ENCODE measurements around the gene SMTNL2. TPM values are rescaled to one million over a fixed set of nuclear protein-coding genes. Genes with fewer than 3 reads are reported as not detected.
"Not testable (repeated sequence)": the region's sequence is repeated elsewhere in the genome, so short reads cannot be mapped to it uniquely, and the experiment has no call there.

The SMTNL2 gene
- total RNA-seq, 1 experiment from 2014 or later: not detected

- no peak for DNase-seq (ENCODE audit: low read depth)
Measured at GRCh38 chr17:4559966-4560365, 24.4 kb upstream of the SMTNL2 start.

GRCh38 chr17:4560421-4560820 is 23.9 kb upstream of the SMTNL2 start, which contains the start of gene GGT6:
TSS of gene GGT6 (minus strand) at chr17:4560577. CDS start at chr17:4560521, 56 bp downstream.
- DNase-seq (ENCODE audit: low read depth): no peak

GRCh38 chr17:4560837-4561256 is 23.5 kb upstream of the SMTNL2 start:
- DNase-seq (ENCODE audit: low read depth): no peak

- no peak for DNase-seq (ENCODE audit: low read depth)
Measured at GRCh38 chr17:4562015-4562969, 22.0 kb upstream of the SMTNL2 start.

GRCh38 chr17:4565209-4566141 is 18.9 kb upstream of the SMTNL2 start:
- DNase-seq (ENCODE audit: low read depth): peak; percentile 72

- peak; percentile 34 for DNase-seq (ENCODE audit: low read depth)
Measured at GRCh38 chr17:4566785-4567184, 17.5 kb upstream of the SMTNL2 start.

GRCh38 chr17:4569591-4569990 is 14.7 kb upstream of the SMTNL2 start:
- DNase-seq (ENCODE audit: low read depth): no peak

- no peak for DNase-seq (ENCODE audit: low read depth)
Measured at GRCh38 chr17:4572131-4572530, 12.2 kb upstream of the SMTNL2 start.

GRCh38 chr17:4573115-4573514 is 11.2 kb upstream of the SMTNL2 start:
- DNase-seq (ENCODE audit: low read depth): no peak

GRCh38 chr17:4573669-4574068 is 10.7 kb upstream of the SMTNL2 start:
- DNase-seq (ENCODE audit: low read depth): no peak

GRCh38 chr17:4574448-4575045 is 9.8 kb upstream of the SMTNL2 start:
- no peak for DNase-seq (ENCODE audit: low read depth)

- DNase-seq (ENCODE audit: low read depth): no peak
Measured at GRCh38 chr17:4576161-4576558, 8.2 kb upstream of the SMTNL2 start.

GRCh38 chr17:4576729-4577322 is 7.5 kb upstream of the SMTNL2 start:
- DNase-seq (ENCODE audit: low read depth): no peak

GRCh38 chr17:4577386-4577993 is 6.8 kb upstream of the SMTNL2 start:
- no peak for DNase-seq (ENCODE audit: low read depth)

- DNase-seq (ENCODE audit: low read depth): not testable (repeated sequence)
Measured at GRCh38 chr17:4578349-4578748, 6.0 kb upstream of the SMTNL2 start.

- DNase-seq (ENCODE audit: low read depth): no peak
Measured at GRCh38 chr17:4579678-4580077, 4.7 kb upstream of the SMTNL2 start.

- DNase-seq (ENCODE audit: low read depth): no peak
Measured at GRCh38 chr17:4580291-4580690, 4.0 kb upstream of the SMTNL2 start.

GRCh38 chr17:4582101-4582501 is 2.2 kb upstream of the SMTNL2 start:
- no peak for DNase-seq (ENCODE audit: low read depth)

- DNase-seq (ENCODE audit: low read depth): no peak
Measured at GRCh38 chr17:4582691-4583090, 1.6 kb upstream of the SMTNL2 start.

GRCh38 chr17:4583206-4583605 is 1.1 kb upstream of the SMTNL2 start:
- no peak for DNase-seq (ENCODE audit: low read depth)

GRCh38 chr17:4583782-4584100 is 588 bp upstream of the SMTNL2 start:
- no peak for DNase-seq (ENCODE audit: low read depth)

All from LHCN-M2 (cell line).